PFSK-1 (cell line): ENCODE measurements around the gene MYOZ2.

Experiments used
- FOXP2 ChIP-seq: optimal IDR thresholded peaks from 2 replicates; pipeline ENCODE3; 2011; ENCODE audit warnings: borderline replicate concordance, control low read depth, inconsistent platforms; ENCODE audit not compliant: insufficient read depth; ENCODE audit errors: extremely low read length, extremely low read depth
- POLR2AphosphoS5 ChIP-seq: IDR thresholded peaks from 2 replicates; pipeline ENCODE4 v1.6.1; 2012; ENCODE audit warnings: low read depth, mild to moderate bottlenecking, control low read depth, low read length, moderate library complexity
- REST ChIP-seq, 2 experiments: IDR thresholded peaks; 2 replicates each; pipeline versions ENCODE4 v1.6.1 to v1.8.0; 2011 to 2012; ENCODE audit warnings: low read depth in 2 of 2, low read length in 2 of 2, control low read depth in 1 of 2, inconsistent platforms in 1 of 2, mild to moderate bottlenecking in 1 of 2, moderate library complexity in 1 of 2; ENCODE audit not compliant: insufficient read depth in 1 of 2
- SIN3A ChIP-seq: IDR thresholded peaks from 2 replicates; pipeline ENCODE4 v1.6.1; 2012; ENCODE audit warnings: mild to moderate bottlenecking, low read length, moderate library complexity, borderline replicate concordance; ENCODE audit not compliant: insufficient read depth
- TAF1 ChIP-seq: IDR thresholded peaks from 2 replicates; pipeline ENCODE4 v1.6.1; 2012; ENCODE audit warnings: low read length, control low read depth, borderline replicate concordance; ENCODE audit not compliant: insufficient read depth

The MYOZ2 gene

GRCh38 chr4:119104644-119105273, 30.9 kb upstream of the MYOZ2 start:
- no peak for TF ChIP-seq POLR2AphosphoS5
- TF ChIP-seq SIN3A = no peak
- TF ChIP-seq TAF1 = no peak
- TF ChIP-seq REST (IDR thresholded peaks at IDR 0.05; ENCODE audit: insufficient read depth in 1 of 2, low read depth in 2 of 2, low read length in 2 of 2) = no peak
- no peak for TF ChIP-seq FOXP2

DNA sequence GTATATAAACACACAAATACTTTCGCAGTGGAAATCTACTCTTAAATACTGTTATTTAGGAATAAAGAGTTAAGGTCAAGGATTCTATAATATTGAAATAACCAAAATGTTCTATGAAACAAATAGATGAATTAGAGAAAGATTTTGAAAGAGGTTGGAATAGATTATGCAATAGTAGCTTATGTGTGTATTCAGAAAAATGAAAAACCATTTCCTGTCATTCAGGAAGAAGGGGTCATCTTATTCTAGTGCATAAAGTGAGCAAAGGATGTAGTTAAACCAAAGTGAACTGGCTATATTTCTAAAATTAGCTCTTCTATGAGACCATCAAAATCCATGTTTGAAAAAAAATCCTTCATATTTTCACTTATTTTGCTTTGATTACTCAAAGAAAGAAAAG, 30.0 kb upstream of the MYOZ2 start:
- TF ChIP-seq SIN3A (no peak), REST (IDR thresholded peaks at IDR 0.05; ENCODE audit: insufficient read depth in 1 of 2, low read depth in 2 of 2, low read length in 2 of 2) (no peak), FOXP2 (no peak), TAF1 (no peak), POLR2AphosphoS5 (no peak)

DNA sequence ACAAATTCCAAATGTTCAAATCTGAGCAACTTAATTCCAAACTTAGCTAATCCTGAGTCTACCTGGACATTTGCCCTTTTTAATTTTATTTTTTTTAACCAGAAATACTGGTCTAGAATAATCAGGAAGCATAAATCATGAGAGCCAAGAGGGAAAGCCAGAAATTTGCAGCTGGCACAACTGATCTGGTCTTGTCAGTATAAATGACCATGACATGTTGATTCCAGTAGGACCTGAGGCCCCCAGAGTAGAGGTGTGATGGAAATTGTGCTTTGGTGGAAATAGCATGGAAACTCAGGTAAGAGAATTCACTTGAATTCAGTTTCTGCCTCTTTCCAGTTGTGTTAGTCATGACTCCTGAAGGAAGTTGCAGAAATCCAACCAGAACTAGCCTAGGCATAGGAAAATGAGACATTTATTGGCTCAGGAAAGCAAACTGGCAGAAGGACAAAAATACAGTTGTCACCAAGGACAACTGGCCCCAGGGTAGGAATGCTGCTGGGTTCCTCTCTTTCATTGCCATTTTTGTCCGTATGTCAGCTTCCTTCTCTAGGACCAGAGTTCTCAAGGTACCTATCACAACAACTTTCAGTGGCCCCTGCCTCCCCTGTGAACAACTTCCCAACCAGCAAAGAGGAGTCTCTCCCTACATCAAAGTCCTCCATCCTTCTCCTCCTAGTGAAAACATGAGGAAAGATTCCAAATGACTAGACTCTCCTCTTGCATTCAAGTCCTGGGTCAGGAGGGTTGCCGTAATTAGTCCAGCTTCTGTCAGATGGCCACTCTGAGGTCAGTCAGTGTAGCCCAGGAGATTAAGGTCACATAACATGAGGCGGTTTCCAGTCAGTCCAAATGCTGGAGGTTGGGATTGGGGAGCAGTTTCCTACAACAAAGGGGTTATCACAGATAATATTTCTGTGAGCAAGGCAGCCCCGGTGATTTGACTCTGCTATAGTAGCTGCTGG, 29.3 kb upstream of the MYOZ2 start:
- TF ChIP-seq REST (IDR thresholded peaks at IDR 0.05; ENCODE audit: insufficient read depth in 1 of 2, low read depth in 2 of 2, low read length in 2 of 2) = no peak
- TF ChIP-seq TAF1 = no peak
- no peak for TF ChIP-seq FOXP2
- TF ChIP-seq POLR2AphosphoS5 = no peak
- no peak for TF ChIP-seq SIN3A

GRCh38 chr4:119110121-119110520, 25.5 kb upstream of the MYOZ2 start:
- TF ChIP-seq FOXP2 = no peak

DNA sequence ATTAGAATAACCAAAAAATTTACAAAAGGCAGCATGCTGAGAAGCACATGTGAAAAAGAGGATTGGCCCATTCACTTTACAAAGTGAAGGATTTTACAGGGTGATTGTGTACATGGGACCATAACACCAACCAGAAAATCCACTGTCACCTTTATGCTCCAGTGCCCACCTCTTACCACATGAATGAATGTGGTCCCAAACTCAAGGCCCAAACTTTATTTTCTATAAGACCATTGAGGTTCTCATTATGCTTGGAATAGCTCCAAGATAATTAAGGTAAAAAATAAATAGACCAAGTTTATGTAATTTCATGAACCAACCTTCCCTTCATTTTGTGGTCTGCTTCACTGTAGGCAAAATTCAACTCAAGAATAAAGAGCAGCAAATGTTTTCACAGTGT, 24.3 kb upstream of the MYOZ2 start:
- TF ChIP-seq TAF1 = no peak
- TF ChIP-seq SIN3A = no peak
- no peak for TF ChIP-seq POLR2AphosphoS5
- no peak for TF ChIP-seq FOXP2
- no peak for TF ChIP-seq REST (IDR thresholded peaks at IDR 0.05; ENCODE audit: insufficient read depth in 1 of 2, low read depth in 2 of 2, low read length in 2 of 2)
